ENCODE measurements around the gene PIGX.

Gene PIGX

GRCh38 chr3:196757876-196758739, 45.9 kb downstream of the PIGX start:
- DNase-seq = no peak

GRCh38 chr3:196763179-196763578, 51.0 kb downstream of the PIGX start:
- no peak for DNase-seq

GRCh38 chr3:196765454-196765853, 53.3 kb downstream of the PIGX start:
- no peak for DNase-seq

- DNase-seq = no peak
Observed at GRCh38 chr3:196771067-196771466, 58.9 kb downstream of the PIGX start.

- DNase-seq = no peak
Observed at GRCh38 chr3:196772102-196772501, 59.9 kb downstream of the PIGX start.

GRCh38 chr3:196772897-196773296, 60.7 kb downstream of the PIGX start:
- DNase-seq = no peak

GRCh38 chr3:196774191-196774820, 62.1 kb downstream of the PIGX start:
- no peak for DNase-seq

- DNase-seq = no peak
Observed at GRCh38 chr3:196774848-196775422, 62.8 kb downstream of the PIGX start.

- DNase-seq = no peak
Observed at GRCh38 chr3:196775938-196776337, 63.8 kb downstream of the PIGX start.

GRCh38 chr3:196777836-196778235, 65.7 kb downstream of the PIGX start:
- no peak for DNase-seq

GRCh38 chr3:196778755-196779154, 66.6 kb downstream of the PIGX start:
- no peak for DNase-seq

- no peak for DNase-seq
Observed at GRCh38 chr3:196782511-196782910, 70.3 kb downstream of the PIGX start.

Data from CD4-positive, alpha-beta T cell treated with Interleukin-12 subunit alpha and Interleukin-12 subunit beta, for 1 hour (primary cell).